Sigmoid colon (tissue), 7 donors: Measurements from ENCODE around the gene RTN4RL2. TPM values are rescaled to one million over a fixed set of nuclear protein-coding genes. Genes with fewer than 3 reads are reported as not detected.

ENCODE experiments used
- DNase-seq: peaks from one replicate; pipeline ENCODE4 v3.0.0-alpha.2; 2019
- H3K27ac ChIP-seq, 4 donors: fragments of 200-600 bp; sonication (generic); one replicate each; pipeline ENCODE4 v1.5.1; 2016 to 2019; ENCODE audit warnings: mild to moderate bottlenecking in 1 of 4
- H3K27me3 ChIP-seq, 3 donors: fragments of 200-600 bp; sonication (generic); one replicate each; pipeline ENCODE4 v1.5.1; 2019; ENCODE audit warnings: mild to moderate bottlenecking in 1 of 3
- H3K36me3 ChIP-seq, 4 donors: fragments of 200-600 bp; sonication (generic); one replicate each; pipeline ENCODE4 v1.5.1; 2016 to 2019
- H3K4me1 ChIP-seq, 4 donors: fragments of 200-600 bp; sonication (generic); one replicate each; pipeline ENCODE4 v1.5.1; 2017 to 2019
- H3K4me3 ChIP-seq, 4 donors: fragments of 200-600 bp; sonication (generic); one replicate each; pipeline ENCODE4 v1.5.1; 2017 to 2019; ENCODE audit warnings: mild to moderate bottlenecking in 2 of 4, moderate library complexity in 1 of 4
- H3K9me3 ChIP-seq, 4 donors: fragments of 200-600 bp in 3 of 4; sonication (generic) in 3 of 4; one replicate each; pipeline versions ENCODE4 v1.5.1 to v1.6.1; 2013 to 2019
- EP300 ChIP-seq, 4 donors: sonication (generic); formaldehyde crosslinking; IDR thresholded peaks; one replicate each; pipeline ENCODE4 v1.6.1; 2017; ENCODE audit warnings: antibody characterized with exemption in 4 of 4
- POLR2A ChIP-seq, 2 donors: fragments of 450-650 bp; IDR thresholded peaks; one replicate each; pipeline ENCODE4 v1.6.1; 2016; ENCODE audit warnings: antibody characterized with exemption in 2 of 2, mild to moderate bottlenecking in 2 of 2, moderate library complexity in 2 of 2
- POLR2AphosphoS5 ChIP-seq, 4 donors: sonication (generic); formaldehyde crosslinking; IDR thresholded peaks; one replicate each; pipeline ENCODE4 v1.6.1; 2017; ENCODE audit warnings: antibody characterized with exemption in 4 of 4
- WGBS, 2 donors: extraction: QIAGEN DNeasy Blood & Tissue Kit; methylation state at CpG; one replicate each; pipeline ENCODE4 v1.1.7; 2013; 5-methylcytosine and 5-hydroxymethylcytosine counted together
- intact Hi-C: fragments of 100-400 bp; cut with DNase I; formaldehyde crosslinking; loops from one replicate; pipeline ENCODE4 v1.15.1; 2023
- polyA plus RNA-seq, 3 donors: library from polyadenylated mRNA; stranded (reverse); fragments of 200-250 nt; gene quantifications; one replicate each; pipeline ENCODE4 v1.2.3, GENCODE V29; 2013
- total RNA-seq, 4 donors: library from RNA; depleted of rRNA; stranded (reverse); fragments of >200 nt; gene quantifications; one replicate each; pipeline ENCODE4 v1.1.0, GENCODE V29; 2016
- TF ChIP-seq, protein P1 (sequence below), 4 experiments: fragments of 450-650 bp in 3 of 4; fragments of 200-600 bp in 1 of 4; IDR thresholded peaks; one replicate each; pipeline ENCODE4 v1.5.1; 2016 to 2019; ENCODE audit warnings: antibody characterized with exemption in 4 of 4, mild to moderate bottlenecking in 3 of 4, moderate library complexity in 2 of 4
- donor health status: healthy with polysubstance abuse.
- donor health status: Bipolar disorder and iron deficiency.
- donor health status: healthy.

RTN4RL2 gene
- total and polyA plus RNA-seq, 7 donors = 0.41 to 0.66 (median 0.61) TPM; not detected in 3

- Histone ChIP-seq H3K4me3 (no peak overlapping the region), H3K36me3 (no peaks in the 10 kb centered on the region), H3K9me3 (no peaks in the 10 kb centered on the region), H3K4me1 (peaks cover 0 to 16% (median 15%) of the 10 kb centered on the region in 4 donors), H3K27me3 (peaks cover 0 to 48% (median 27%) of the 10 kb centered on the region in 3 donors), H3K27ac (no peak overlapping the region)
- DNase-seq = no peak
- TF ChIP-seq POLR2A (IDR thresholded peaks at IDR 0.05) (no peak), POLR2AphosphoS5 (IDR thresholded peaks at IDR 0.05) (no peak), EP300 (IDR thresholded peaks at IDR 0.05) (no peak)
- TF ChIP-seq, protein P1, sequence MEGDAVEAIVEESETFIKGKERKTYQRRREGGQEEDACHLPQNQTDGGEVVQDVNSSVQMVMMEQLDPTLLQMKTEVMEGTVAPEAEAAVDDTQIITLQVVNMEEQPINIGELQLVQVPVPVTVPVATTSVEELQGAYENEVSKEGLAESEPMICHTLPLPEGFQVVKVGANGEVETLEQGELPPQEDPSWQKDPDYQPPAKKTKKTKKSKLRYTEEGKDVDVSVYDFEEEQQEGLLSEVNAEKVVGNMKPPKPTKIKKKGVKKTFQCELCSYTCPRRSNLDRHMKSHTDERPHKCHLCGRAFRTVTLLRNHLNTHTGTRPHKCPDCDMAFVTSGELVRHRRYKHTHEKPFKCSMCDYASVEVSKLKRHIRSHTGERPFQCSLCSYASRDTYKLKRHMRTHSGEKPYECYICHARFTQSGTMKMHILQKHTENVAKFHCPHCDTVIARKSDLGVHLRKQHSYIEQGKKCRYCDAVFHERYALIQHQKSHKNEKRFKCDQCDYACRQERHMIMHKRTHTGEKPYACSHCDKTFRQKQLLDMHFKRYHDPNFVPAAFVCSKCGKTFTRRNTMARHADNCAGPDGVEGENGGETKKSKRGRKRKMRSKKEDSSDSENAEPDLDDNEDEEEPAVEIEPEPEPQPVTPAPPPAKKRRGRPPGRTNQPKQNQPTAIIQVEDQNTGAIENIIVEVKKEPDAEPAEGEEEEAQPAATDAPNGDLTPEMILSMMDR (IDR thresholded peaks at IDR 0.05) = no peak
- intact Hi-C loops = no loop called here
- WGBS, 2 donors = 56 to 69% methylated on average over 6 of the region's 6 CpGs
These were observed 13.0 kb downstream of the RTN4RL2 start for GRCh38 chr11:57473285-57473841.

- peaks cover 0 to 48% (median 27%) of the 10 kb centered on the region in 3 donors for H3K27me3 ChIP-seq
- H3K9me3 ChIP-seq = no peaks in the 10 kb centered on the region
- intact Hi-C loops = no loop called here
- no peaks in the 10 kb centered on the region for H3K36me3 ChIP-seq
- H3K4me3 ChIP-seq = no peak overlapping the region
- no peak for TF ChIP-seq POLR2AphosphoS5 (IDR thresholded peaks at IDR 0.05)
- no peak for TF ChIP-seq POLR2A (IDR thresholded peaks at IDR 0.05)
- TF ChIP-seq, protein P1 (IDR thresholded peaks at IDR 0.05) = no peak
- no peak for TF ChIP-seq EP300 (IDR thresholded peaks at IDR 0.05)
- H3K27ac ChIP-seq = no peak overlapping the region
- DNase-seq = no peak
- peaks cover 0 to 16% (median 15%) of the 10 kb centered on the region in 4 donors for H3K4me1 ChIP-seq
- 48 to 81% methylated on average over 9 of the region's 9 CpGs for WGBS, 2 donors
These were observed 13.9 kb downstream of the RTN4RL2 start for GRCh38 chr11:57474017-57474802.

DNA sequence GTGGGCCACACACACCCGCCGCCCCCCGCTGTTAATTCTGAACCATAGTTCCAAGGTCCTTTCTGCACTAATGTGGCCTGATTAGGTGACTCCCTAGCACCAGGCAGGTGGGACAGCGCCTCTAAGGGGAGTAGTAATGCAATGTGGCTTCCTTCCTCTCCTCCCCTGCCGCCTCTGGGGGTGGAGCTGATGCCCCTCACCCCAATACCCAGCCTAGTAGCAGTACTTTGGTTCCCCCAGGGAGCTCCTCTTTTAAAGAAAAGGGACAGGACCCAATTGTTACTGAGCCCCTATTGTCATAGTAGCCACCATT lies 14.4 kb downstream of the RTN4RL2 start:
- H3K4me3 ChIP-seq = no peak overlapping the region
- H3K27ac ChIP-seq = no peak overlapping the region
- peaks cover 0 to 16% (median 15%) of the 10 kb centered on the region in 4 donors for H3K4me1 ChIP-seq
- TF ChIP-seq POLR2AphosphoS5 (IDR thresholded peaks at IDR 0.05) (no peak), EP300 (IDR thresholded peaks at IDR 0.05) (no peak), POLR2A (IDR thresholded peaks at IDR 0.05) (no peak)
- TF ChIP-seq, protein P1 (IDR thresholded peaks at IDR 0.05) = no peak
- WGBS, 2 donors = 72 to 74% methylated on average over 5 of the region's 5 CpGs
- DNase-seq = no peak
- no peaks in the 10 kb centered on the region for H3K36me3 ChIP-seq
- peaks cover 0 to 48% (median 27%) of the 10 kb centered on the region in 3 donors for H3K27me3 ChIP-seq
- intact Hi-C loops = no loop called here
- H3K9me3 ChIP-seq = no peaks in the 10 kb centered on the region

DNA sequence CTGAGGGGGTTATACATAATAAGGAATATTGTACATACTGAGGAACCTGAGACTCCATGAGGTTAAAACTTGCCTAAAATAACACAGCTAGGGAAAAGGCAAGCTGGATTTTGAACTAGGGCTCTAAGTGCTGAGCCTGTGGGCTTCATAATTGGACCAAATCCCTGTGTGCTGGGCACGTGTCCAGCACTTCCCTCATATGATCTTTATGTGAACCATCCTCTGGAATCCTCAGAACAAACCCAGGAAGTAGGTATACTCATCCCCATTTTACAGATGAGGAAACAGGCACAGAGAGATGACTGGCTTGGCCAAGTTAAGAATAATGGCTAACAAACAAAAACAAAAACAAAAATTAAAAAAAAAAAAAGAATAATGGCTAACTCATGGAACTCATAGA lies 14.9 kb downstream of the RTN4RL2 start:
- 59 to 71% methylated on average over 1 of the region's 1 CpG for WGBS, 2 donors
- Histone ChIP-seq H3K9me3 (no peaks in the 10 kb centered on the region), H3K4me3 (no peak overlapping the region), H3K4me1 (peaks cover 0 to 16% (median 15%) of the 10 kb centered on the region in 4 donors), H3K27me3 (peaks cover 0 to 48% (median 27%) of the 10 kb centered on the region in 3 donors), H3K36me3 (no peaks in the 10 kb centered on the region), H3K27ac (no peak overlapping the region)
- DNase-seq = no peak
- intact Hi-C loops = no loop called here
- TF ChIP-seq, protein P1 (IDR thresholded peaks at IDR 0.05) = no peak
- TF ChIP-seq POLR2A (IDR thresholded peaks at IDR 0.05) (no peak), EP300 (IDR thresholded peaks at IDR 0.05) (no peak), POLR2AphosphoS5 (IDR thresholded peaks at IDR 0.05) (no peak)
